GM19372 (cell line): Measurements from ENCODE around the gene NAB1.

Experiments used
- ATAC-seq: cut with Tn5 transposase; IDR thresholded peaks from one replicate; pipeline ENCODE4 v1.9.1; 2021; ENCODE audit warnings: mild to moderate bottlenecking, low read depth, moderate library complexity; ENCODE audit not compliant: unreplicated experiment

The NAB1 gene

DNA sequence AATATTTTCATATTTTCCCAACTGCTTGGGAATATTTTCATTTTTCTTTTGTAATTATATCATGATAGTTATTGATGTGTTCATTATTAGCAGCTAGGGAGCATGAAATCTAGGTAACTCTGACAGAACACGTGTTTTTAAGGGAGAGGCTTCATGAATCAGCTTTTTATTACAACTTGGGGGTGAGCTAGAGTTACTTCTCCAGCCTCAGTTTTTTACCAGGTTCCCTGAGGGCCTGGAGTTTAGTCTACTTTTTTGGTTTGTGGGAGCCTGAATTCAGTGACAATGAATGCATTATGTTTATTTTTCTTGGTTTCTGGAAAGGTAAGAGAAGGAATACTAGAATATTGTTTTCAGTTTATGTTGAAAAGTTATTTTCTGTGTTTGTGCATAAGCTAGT, 18.0 kb downstream of the NAB1 start:
- ATAC-seq = no peak

DNA sequence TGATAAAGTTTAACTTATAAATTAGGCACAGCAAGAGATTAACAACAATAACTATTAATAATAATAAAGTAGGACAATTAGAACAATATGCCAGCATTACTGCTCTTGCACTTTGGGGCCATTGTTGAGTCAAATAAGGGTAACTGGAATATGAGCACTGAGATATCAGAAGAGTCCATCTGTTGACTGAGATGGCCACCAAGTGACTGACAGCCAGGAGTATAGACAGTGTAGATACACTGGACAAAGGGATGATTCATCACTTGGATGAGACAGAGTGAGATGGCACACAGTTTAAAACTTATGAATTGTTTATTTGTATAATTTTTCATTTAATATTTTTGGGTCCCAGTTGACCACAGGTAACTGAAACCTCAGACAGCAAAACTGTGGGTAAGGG, 20.0 kb downstream of the NAB1 start:
- ATAC-seq = no peak

DNA sequence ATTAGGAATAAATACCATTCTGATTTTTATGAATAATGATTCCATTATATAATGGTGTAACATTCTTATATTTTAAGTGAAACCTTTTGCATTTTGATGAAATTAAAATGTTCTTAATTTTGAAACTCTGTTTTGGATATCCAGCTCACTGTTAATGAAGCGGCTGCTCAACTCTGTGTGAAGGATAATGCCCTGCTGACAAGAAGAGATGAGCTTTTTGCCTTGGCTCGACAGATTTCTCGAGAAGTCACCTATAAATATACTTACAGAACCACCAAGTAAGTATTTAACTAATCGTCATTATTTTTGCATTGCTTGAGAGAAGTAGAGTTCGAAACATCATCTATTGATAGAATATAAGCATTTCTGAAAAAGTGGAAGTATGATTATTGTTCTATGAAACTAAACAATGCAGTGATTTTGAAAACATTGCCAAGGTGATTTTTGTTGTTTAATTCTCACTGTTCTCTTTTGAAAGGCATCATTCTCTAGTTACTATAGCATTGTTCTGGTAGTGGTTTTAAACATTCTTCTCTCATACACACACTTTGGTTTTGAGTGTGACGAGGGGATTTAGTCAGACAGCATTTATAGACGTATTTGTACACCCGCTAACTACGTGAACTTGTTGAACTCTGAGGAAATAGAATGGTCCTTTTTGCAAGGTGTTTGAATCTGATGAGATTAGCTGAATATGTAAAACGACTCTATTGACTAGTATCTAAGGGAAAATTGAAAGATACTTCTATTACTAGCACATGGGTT, 21.5 kb downstream of the NAB1 start:
- no peak for ATAC-seq

DNA sequence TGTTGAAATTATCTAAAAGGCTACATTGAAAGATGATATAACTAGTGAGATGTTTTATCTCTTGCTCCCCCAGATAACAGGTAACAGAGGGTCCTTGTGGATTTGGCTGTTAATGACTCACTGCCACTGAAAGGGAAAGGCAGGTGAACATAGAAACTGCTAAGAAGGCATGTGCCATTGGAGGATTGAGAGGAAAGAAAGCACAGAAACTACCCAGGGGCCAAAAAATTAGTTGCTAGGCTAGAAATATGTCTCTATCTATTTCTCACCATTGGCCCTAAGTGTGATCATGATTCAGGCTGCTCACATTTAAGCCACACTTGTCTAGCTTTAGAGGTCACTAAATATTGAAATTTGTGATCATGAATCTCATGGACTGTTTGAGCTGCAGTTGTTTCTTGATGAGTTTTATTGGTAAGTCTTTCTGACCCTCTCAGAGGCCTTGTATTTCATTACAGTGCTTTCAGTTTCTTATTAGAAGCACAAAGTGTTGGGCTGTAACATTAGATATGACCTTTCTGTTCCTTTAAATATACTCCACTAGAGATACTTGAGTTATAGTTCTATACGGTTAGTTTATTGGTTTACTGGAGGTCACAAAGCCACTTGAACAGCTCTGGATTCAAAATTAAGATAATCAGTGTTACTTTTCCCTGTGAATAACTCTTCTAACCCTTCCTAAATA, 26.2 kb downstream of the NAB1 start:
- ATAC-seq = peak; percentile 55

DNA sequence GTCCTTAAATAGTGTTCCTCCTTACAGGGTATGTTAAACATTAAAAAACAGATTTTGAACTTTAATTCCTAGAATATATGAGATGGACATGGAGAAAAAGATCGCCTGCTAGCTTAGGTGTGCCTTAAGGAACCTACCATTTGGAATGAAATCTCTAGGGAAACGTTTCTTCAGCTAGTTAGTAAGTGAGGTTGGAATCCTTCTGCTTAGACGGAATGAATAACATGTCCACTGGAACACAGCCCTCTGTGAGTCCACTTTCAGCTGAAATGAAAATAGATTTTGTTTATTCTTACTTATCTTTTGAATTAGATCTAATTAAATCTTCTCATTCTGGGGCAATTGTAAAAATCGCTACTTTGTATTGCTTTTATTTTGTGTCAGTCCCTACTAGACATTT, 28.4 kb downstream of the NAB1 start:
- ATAC-seq = no peak

DNA sequence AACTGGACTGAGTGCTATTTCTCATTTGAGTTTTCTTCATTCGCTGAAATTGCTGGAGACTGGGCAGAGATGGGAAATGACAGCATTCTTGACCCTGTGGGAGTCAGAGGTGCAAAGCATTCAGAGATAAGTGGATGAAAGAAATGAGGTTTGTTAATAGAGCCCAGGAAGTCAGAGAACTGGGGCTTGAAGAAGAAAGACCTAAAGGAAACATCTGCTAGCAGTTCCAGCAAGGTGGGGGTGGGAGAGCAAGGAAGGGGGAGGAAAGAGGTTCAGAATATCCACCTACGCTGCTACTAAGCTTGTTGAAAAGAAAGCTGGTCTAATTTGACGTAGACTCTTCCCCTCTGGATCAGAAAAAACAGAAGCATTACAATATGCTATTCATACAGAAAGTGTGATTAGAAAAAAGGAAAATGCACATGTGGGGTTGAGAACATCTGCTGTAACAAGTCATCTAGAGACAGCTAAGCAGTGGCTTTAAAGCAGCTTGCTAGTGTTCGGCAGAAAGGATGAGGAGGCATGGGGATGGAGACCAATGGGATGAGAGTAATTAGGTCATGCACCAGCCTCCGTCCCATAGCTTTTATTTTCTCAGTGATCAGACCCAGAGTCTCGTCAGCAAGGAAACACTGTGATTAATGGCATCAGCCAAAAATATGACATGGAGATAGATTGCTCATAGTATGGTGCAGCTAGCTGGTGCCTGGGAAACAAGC, 29.7 kb downstream of the NAB1 start:
- peak; percentile 40 for ATAC-seq

DNA sequence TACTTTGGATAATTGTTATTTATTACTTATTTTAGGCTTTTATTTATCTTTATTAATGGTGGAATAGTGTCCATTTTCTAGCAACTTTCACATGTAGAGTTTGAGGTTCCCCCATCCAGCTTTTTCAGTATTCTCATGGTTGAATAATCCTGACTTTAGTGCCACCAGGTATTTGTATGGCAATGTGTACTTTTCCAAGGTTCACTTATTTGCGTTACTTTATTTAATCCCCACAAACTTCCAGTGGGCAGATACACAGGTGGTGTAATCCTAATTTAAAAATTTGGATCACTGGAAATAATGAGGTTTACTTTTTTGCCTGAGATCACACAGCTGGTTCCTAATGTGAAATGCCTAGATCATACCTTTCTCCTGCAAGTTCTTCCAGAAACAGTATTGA, 30.5 kb downstream of the NAB1 start:
- no peak for ATAC-seq

DNA sequence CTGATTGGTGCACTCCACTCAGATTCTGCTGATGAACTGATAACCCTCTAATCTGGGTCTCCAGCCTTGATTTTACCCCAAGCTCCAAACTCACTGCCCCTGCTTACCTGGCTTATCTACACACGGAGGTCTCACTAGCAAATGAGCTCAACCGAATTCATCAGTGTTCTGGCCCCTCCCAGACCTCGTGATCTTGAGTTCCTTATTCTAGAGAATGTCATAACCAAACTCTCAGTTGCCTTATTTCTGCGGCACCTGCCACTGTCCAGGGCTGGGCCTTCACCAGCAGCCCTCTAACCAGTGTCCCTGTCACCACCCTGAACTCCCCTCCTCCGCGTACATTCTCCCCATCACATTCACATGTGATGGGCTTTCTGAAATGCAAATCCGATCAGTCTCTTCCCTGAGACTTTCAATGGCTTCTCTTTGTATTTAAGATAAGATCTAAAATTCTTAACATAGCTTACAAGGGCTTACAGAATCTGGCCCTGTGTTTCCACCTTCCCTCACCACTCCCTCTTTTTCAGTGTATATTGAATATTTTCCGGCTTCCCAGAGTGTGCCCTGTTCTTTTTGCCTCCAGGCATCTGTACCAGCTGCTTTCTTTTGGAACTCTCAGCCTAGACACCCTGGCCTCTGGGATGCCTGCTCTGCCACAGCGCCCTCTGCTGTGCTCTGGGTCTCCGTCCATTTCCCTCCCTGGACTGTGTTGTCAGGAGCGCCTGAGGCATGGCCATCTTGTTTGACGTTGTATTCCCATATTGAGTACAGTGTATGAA, 31.1 kb downstream of the NAB1 start:
- peak; percentile 56 for ATAC-seq

DNA sequence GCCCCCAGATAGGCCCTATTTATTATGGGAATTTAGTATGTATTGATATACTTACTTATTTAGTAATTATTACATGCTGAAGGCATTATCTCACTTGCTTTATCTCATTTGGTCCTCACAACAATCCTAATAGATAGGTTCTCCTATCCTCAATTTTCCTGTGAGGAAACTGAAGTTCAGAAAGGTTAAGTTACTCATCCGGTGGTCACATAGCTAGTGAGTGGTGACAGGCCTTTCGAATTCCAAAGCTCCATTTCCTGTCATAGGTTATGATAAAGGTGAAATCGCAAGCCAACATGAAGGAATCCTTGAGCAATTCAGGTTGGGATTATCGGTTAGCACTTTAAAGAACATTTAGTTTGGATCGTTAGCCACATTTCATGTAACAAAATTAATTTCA, 33.3 kb downstream of the NAB1 start:
- ATAC-seq = no peak

DNA sequence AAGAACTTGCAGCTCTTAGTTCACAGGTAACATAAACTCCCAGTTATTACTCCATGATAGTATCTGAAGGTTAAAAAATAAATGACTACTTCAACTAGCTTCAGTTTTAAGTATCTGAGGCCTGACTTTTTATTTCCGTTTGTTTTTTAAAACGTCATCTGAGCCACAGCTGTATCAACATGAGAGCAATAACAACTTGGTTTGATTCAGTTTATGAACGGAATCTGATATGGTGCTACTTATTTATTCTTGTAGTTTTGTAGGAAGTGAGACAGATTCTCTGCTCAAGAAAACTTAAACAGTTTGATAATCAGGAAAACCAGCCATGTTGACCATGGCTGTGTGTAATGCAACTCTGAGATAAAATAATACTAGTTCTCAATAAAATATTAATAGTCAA, 34.9 kb downstream of the NAB1 start:
- ATAC-seq = no peak

DNA sequence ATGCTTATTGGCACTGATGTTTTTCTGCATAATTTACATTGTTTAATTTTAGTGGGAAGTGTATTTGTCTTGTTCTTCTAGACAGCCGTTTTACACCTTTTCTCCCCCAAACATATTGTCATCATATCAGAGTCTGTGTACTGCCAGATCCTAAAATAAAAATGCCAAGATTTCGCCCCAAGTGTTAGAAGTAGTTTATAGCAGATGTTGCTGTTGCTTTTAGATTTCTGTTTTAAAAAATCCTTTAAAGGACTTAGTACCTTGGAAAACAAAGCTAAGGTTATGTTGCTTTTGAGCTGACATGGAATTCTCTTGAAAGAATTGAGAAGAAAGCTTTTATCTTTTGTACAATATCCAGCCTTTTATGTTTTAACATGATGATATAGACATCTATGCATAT, 36.0 kb downstream of the NAB1 start:
- no peak for ATAC-seq

DNA sequence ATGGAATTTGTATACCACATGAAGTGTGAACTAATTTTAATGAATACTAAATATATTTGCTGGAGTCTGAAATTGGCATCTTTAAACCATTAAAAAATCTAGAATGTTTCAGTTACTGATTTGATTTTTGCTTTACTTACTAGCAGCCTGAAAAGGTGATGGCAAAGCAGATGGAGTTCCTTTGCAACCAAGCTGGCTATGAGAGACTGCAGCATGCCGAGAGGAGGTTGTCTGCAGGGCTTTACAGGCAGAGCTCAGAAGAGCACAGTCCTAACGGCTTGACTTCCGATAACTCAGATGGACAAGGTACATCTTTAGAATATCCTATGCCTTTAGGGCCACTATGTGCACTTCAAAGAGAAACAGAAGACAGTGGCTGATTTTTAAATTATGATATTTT, 36.5 kb downstream of the NAB1 start:
- no peak for ATAC-seq

DNA sequence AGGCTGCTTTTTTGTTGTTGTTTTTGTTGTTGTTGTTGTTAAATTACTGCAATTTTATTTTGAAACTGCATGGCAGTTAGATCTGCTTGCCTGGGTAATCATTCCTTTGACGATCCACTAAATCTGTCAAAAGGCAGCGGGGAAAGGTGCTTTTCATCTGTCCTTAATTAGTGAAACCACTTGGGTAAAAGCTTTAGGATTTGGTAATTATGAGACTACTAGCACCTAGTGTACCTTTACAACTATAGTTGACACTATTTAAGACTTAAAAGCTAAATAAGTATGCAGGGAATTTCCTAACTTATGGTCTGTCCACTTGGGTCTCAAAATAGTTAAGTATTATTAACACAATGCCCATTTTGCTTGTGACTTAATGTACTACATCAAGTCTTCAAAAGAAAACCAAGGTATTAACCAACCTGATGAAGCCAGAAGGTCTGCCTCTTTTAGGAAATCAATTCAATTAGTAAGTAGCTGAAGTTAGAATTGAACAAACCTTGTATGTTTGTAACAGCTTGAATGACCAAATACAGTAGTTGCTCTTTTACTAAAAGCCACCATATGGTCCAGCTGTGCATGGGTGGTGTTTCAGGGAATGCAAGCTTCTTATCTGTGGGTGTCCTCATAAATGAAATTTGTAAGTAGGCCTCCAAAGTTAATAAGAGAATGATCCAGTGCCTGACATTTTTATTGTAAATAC, 44.8 kb downstream of the NAB1 start:
- no peak for ATAC-seq

DNA sequence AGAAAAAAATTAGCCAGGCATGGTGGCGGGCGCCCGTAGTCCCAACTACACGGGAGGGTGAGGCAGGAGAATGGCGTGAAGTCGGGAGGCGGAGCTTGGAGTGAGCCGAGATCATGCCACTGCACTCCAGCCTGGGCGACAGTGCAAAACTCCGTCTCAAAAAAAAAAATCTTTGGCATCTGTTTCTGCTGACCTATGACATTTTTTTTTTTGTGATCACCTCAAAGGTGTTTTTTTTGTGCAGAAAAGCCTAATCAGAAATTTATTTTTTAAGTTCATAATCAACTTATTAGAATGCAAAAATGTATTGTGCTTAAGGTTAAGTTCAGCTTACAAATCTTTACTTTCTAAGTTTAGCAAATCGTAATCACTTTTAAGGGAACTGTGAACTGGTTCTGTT, 45.6 kb downstream of the NAB1 start:
- no peak for ATAC-seq

DNA sequence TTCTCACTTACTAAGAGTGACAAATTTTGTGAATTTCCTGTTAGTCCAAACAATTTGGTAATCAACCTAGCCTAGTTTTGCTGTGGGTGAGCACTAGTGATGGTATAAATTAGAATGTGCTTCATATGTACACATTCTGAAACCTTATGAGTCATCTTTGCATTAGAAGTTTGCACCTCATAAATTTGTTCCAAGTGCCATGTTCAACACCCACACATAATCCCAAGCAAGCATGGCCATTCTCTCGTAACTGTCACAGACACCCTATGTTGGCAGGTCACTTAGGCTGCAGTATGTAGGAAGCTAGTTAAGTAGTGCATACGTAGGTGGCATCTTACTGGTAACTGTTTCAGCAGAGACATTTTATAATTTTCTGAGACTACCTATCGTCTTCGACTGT, 46.9 kb downstream of the NAB1 start:
- no peak for ATAC-seq

DNA sequence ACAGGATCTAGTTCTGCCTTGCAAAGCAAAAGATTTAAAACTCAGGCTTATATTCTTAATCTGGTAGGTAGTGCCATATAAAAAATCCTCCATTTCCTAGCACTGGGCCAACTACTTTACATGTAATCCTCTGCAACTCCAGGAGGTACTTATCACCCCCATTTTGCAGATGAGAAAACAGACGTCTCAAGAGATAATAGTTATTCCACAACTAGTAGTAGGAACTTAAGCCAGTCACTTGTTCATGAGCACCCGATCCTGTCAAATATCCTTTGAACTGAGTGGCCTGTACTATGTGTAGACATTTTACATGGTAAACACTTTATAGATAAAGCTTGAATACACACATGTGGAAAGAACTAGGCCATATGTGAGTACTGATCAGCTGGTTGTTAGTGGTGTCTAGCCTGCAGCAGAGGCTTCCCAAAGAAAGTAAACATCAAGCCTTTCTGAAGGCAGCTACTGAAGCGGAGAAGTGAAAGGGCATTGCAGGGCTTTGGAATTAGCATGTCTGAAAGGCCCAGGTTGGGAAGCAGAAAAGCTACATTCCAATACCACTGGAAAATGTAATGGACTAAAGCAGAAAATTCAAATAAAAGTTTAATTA, 48.0 kb downstream of the NAB1 start:
- no peak for ATAC-seq

DNA sequence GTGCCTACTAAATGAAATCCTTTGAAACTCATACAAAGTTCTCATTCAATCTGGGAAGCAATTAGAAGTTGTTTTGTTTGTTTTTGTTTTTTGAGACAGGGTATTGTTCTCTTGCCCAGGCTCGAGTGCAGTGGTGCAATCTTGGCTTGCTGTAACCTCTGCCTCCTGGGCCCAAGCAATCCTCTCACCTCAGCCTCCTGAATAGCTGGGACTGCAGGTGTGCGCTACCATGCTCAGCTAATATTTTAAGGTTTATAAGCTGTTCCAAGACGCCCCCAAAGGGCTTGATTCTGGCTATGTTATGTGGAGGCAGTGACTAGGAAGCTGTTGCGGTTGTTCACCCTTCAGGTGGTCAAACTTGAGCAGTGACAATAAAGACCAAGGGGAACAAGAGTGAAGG, 48.5 kb downstream of the NAB1 start:
- no peak for ATAC-seq

DNA sequence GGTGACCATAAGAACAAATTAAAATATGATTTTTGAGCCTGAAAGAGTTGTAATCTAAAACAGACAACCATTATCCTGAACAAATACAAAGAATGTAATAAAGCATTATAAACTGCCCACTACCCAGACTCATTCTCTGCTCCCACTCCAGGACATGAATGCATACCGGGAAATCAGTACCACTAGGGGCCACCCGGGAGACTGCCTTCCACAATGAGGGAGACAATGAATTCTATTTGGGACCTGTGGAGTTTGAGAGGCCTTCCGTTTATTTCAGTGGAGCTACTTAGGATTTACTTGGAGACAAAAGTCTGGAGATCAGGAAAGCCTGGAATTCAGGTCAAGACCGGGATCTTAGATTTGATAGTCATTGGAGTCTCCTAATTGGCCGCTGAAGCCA, 50.0 kb downstream of the NAB1 start:
- no peak for ATAC-seq

DNA sequence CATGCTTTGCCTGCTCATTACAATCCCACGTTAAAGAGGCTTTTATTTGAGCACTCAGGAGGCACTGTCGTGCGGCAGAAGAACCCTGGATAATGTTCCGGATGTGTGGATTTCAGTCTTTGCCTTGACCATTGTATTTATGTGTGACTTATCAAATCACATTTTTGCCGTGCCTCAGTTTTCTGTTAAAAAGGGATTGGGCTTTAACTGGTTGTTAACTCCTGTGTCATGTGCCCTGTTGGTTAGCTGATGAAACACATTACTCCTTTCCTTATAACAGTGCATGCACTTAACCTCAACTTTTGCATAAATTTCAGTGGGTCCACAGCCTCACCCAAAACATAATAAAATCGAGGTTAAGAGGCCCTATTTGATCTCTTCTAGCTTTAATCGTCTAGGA, 52.7 kb downstream of the NAB1 start:
- ATAC-seq = peak; percentile 60

DNA sequence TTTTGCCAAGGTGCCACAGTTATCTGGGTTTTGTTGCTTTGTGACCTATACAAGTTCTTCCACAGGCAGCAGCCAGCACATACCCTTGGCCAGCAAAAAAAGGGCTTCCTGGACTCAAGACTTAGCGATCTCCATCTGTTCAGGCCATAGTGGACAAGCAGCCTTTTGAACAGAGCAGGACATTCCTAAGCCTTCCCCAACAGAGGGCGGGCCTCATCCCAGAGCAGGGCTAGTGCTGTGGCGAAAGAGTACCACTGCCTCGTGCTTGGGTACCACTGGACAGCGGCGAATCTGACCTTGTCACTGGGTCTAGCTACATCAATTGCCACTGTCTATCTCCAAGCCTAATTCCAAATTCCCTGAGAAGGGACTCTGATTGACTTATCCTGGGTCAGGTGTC, 56.4 kb downstream of the NAB1 start:
- ATAC-seq = no peak
